ENCODE data around the gene TAAR5. TPM values are rescaled to one million over a fixed set of nuclear protein-coding genes. Genes with fewer than 3 reads are reported as not detected.
A peak's percentile ranks its signal among the peaks of the same experiment; 100 is the strongest.

Gene TAAR5
- total RNA-seq, 1 experiment from 2014 or later: not detected

DNA sequence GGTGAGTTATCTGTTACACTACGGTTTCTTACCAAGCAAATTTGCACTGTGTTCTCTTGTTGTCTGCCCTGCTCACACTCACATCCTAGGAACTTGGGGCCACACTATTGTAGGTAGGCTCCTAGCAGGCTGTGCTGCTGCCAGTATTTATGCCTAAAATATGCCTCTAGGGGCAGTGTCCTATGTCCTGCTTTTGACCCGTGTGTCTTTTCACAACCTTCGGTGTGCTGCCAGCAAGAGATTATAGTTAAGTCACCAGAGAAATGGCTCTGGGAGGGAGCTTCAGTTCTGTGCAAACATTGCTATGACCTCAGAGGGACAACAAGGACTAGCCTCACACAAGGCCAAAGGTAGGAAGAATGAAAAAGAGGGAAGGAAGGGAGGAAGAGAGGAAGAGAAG lies 8.9 kb upstream of the TAAR5 start:
- no peak overlapping the region for H3K4me3 Mint-ChIP-seq
- ChIA-PET CTCF (interaction anchor here (0.7 to 1.2 kb wide), 9 partner anchors 9 to 319 kb away, joined by 3 to 9 read pairs (median 4); partner anchors contain the start of gene TAAR5), POLR2A (no interaction called here)
- H3K36me3 Mint-ChIP-seq: no peaks in the 10 kb centered on the region
- ATAC-seq (peak; percentile 100), DNase-seq (ENCODE audit: low spot score) (peak; percentile 14)
- H3K4me1 Mint-ChIP-seq: peaks cover 2% of the 10 kb centered on the region
- no peak overlapping the region for H3K27ac Mint-ChIP-seq
- no peak for TF ChIP-seq NR3C1 (CRISPR knock-in tag; conservative IDR thresholded peaks at IDR 0.05; ENCODE audit: low read depth)
- TF ChIP-seq, protein P1, sequence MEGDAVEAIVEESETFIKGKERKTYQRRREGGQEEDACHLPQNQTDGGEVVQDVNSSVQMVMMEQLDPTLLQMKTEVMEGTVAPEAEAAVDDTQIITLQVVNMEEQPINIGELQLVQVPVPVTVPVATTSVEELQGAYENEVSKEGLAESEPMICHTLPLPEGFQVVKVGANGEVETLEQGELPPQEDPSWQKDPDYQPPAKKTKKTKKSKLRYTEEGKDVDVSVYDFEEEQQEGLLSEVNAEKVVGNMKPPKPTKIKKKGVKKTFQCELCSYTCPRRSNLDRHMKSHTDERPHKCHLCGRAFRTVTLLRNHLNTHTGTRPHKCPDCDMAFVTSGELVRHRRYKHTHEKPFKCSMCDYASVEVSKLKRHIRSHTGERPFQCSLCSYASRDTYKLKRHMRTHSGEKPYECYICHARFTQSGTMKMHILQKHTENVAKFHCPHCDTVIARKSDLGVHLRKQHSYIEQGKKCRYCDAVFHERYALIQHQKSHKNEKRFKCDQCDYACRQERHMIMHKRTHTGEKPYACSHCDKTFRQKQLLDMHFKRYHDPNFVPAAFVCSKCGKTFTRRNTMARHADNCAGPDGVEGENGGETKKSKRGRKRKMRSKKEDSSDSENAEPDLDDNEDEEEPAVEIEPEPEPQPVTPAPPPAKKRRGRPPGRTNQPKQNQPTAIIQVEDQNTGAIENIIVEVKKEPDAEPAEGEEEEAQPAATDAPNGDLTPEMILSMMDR (IDR thresholded peaks at IDR 0.05): peak; percentile 35
- H3K9me3 Mint-ChIP-seq: no peaks in the 10 kb centered on the region
- peaks cover 5% of the 10 kb centered on the region for H3K27me3 Mint-ChIP-seq (ENCODE audit: low read depth)

DNA sequence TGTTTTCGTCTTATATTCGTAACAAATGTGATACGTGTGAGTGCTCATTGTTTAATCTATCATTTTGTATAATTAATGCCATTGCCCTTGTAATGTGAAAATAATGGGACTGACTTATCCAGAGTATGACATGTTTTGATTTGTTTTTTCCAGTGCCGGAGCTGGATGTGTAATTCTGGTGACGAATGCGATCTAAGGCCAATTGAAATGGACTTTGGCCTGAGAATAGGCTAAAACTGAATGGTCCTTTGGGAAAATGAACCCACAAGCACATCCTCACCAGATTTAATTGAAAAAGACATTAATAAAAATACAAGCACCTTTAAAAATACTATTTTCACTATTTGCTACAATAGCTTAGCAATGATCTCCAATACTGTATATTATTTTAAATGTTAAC lies 6.7 kb upstream of the TAAR5 start:
- no peak for TF ChIP-seq TEAD1 (CRISPR knock-in tag; IDR thresholded peaks at IDR 0.05)
- TF ChIP-seq NR2C2 (CRISPR knock-in tag; IDR thresholded peaks at IDR 0.05): no peak
- TF ChIP-seq NR1H2 (CRISPR knock-in tag; IDR thresholded peaks at IDR 0.05): no peak
- TF ChIP-seq, protein P2, sequence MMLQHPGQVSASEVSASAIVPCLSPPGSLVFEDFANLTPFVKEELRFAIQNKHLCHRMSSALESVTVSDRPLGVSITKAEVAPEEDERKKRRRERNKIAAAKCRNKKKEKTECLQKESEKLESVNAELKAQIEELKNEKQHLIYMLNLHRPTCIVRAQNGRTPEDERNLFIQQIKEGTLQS (CRISPR knock-in tag; conservative IDR thresholded peaks at IDR 0.05): no peak
- no peak for TF ChIP-seq SP1 (CRISPR knock-in tag; conservative IDR thresholded peaks at IDR 0.05)
- no peak for TF ChIP-seq CBFB (CRISPR knock-in tag; IDR thresholded peaks at IDR 0.05; ENCODE audit: low read depth)
- no peak for TF ChIP-seq CREB1 (CRISPR knock-in tag; IDR thresholded peaks at IDR 0.05)
- no peak for TF ChIP-seq TCF7 (CRISPR knock-in tag; IDR thresholded peaks at IDR 0.05; ENCODE audit: low read depth)
- ATAC-seq (no peak), DNase-seq (ENCODE audit: low spot score) (no peak)
- peaks cover 2% of the 10 kb centered on the region for H3K4me1 Mint-ChIP-seq
- H3K9me3 Mint-ChIP-seq: no peaks in the 10 kb centered on the region
- no peak overlapping the region for H3K4me3 Mint-ChIP-seq
- ChIA-PET CTCF (no interaction called here), POLR2A (no interaction called here)
- H3K27ac Mint-ChIP-seq: no peak overlapping the region
- H3K36me3 Mint-ChIP-seq: no peaks in the 10 kb centered on the region
- H3K27me3 Mint-ChIP-seq (ENCODE audit: low read depth): peaks cover 5% of the 10 kb centered on the region

DNA sequence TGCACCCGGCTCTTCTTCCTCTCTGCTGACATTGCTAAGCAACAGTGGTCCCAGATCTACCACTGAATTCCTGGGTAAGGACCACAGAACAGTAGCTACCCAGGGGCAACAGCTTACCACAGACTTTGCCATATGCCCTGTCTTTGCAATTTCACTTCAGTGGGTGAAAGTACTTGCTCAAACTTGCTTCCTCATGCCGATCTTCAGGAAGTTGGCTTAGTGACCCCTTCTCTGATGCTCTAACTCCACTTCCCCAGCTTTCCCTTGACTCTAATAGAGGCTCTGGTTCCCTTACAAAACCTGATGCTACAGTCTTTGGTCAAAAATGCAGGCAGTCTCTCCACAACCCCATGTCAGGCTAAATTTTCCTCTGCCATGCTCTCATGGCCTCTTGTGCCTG lies 3.3 kb upstream of the TAAR5 start:
- DNase-seq (ENCODE audit: low spot score): no peak
- no peak for ATAC-seq
- H3K27me3 Mint-ChIP-seq (ENCODE audit: low read depth): no peaks in the 10 kb centered on the region; the same call in 1 of the 2 replicates
- ChIA-PET CTCF (no interaction called here), POLR2A (no interaction called here)
- H3K4me1 Mint-ChIP-seq: no peaks in the 10 kb centered on the region
- 0 out of 2 replicates have a peak, but pooled peaks cover 2% of the 10 kb centered on the region for H3K9me3 Mint-ChIP-seq
- TF ChIP-seq ZNF671 (CRISPR knock-in tag; IDR thresholded peaks at IDR 0.05): no peak
- TF ChIP-seq, protein P3, sequence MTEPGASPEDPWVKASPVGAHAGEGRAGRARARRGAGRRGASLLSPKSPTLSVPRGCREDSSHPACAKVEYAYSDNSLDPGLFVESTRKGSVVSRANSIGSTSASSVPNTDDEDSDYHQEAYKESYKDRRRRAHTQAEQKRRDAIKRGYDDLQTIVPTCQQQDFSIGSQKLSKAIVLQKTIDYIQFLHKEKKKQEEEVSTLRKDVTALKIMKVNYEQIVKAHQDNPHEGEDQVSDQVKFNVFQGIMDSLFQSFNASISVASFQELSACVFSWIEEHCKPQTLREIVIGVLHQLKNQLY (CRISPR knock-in tag; IDR thresholded peaks at IDR 0.05): no peak
- TF ChIP-seq RORB (CRISPR knock-in tag; IDR thresholded peaks at IDR 0.05): no peak
- TF ChIP-seq, protein P4, sequence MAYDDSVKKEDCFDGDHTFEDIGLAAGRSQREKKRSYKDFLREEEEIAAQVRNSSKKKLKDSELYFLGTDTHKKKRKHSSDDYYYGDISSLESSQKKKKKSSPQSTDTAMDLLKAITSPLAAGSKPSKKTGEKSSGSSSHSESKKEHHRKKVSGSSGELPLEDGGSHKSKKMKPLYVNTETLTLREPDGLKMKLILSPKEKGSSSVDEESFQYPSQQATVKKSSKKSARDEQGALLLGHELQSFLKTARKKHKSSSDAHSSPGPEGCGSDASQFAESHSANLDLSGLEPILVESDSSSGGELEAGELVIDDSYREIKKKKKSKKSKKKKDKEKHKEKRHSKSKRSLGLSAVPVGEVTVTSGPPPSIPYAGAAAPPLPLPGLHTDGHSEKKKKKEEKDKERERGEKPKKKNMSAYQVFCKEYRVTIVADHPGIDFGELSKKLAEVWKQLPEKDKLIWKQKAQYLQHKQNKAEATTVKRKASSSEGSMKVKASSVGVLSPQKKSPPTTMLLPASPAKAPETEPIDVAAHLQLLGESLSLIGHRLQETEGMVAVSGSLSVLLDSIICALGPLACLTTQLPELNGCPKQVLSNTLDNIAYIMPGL (CRISPR knock-in tag; IDR thresholded peaks at IDR 0.05): no peak
- no peak for TF ChIP-seq ZNF121 (CRISPR knock-in tag; IDR thresholded peaks at IDR 0.05)
- TF ChIP-seq, protein P2 (CRISPR knock-in tag; conservative IDR thresholded peaks at IDR 0.05): no peak
- no peak for TF ChIP-seq ATF1 (CRISPR knock-in tag; IDR thresholded peaks at IDR 0.05)
- H3K36me3 Mint-ChIP-seq: no peaks in the 10 kb centered on the region
- no peak overlapping the region for H3K4me3 Mint-ChIP-seq
- no peak overlapping the region for H3K27ac Mint-ChIP-seq
